GM12801 (cell line): ENCODE measurements around the gene RICTOR.

ENCODE experiments used
- TF ChIP-seq, protein P1 (sequence below): IDR thresholded peaks from one replicate; pipeline ENCODE4 v1.5.1; 2011; ENCODE audit warnings: control low read depth; ENCODE audit not compliant: insufficient read length; ENCODE audit errors: extremely low read depth

RICTOR gene

GRCh38 chr5:38913714-38914113 is 160.5 kb downstream of the RICTOR start:
- TF ChIP-seq, protein P1, sequence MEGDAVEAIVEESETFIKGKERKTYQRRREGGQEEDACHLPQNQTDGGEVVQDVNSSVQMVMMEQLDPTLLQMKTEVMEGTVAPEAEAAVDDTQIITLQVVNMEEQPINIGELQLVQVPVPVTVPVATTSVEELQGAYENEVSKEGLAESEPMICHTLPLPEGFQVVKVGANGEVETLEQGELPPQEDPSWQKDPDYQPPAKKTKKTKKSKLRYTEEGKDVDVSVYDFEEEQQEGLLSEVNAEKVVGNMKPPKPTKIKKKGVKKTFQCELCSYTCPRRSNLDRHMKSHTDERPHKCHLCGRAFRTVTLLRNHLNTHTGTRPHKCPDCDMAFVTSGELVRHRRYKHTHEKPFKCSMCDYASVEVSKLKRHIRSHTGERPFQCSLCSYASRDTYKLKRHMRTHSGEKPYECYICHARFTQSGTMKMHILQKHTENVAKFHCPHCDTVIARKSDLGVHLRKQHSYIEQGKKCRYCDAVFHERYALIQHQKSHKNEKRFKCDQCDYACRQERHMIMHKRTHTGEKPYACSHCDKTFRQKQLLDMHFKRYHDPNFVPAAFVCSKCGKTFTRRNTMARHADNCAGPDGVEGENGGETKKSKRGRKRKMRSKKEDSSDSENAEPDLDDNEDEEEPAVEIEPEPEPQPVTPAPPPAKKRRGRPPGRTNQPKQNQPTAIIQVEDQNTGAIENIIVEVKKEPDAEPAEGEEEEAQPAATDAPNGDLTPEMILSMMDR = no peak

DNA sequence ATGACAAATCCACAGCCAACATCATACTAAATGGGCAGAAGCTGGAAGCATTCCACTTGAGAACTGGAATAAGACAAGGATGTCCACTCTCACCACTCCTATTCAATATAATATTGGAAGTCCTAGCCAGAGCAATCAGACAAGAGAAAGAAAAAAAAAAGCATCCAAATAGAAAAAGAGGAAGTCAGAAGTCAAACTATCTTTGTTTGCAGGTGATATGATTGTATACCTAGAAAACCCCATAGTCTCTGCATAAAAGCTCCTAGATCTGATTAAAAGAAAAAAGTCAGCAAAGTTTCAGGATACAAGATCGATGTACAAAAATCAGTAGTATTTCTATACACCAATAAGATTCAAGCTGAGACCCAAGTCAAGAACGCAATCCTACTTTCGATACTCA is 162.3 kb downstream of the RICTOR start:
- TF ChIP-seq, protein P1 = no peak

- TF ChIP-seq, protein P1 = no peak
Observed at GRCh38 chr5:38906503-38906902, 167.7 kb downstream of the RICTOR start.

- TF ChIP-seq, protein P1 = no peak
Observed at GRCh38 chr5:38905516-38905915, 168.7 kb downstream of the RICTOR start.

GRCh38 chr5:38899936-38900335 is 174.3 kb downstream of the RICTOR start:
- TF ChIP-seq, protein P1 = no peak

GRCh38 chr5:38896760-38897159 is 177.4 kb downstream of the RICTOR start:
- TF ChIP-seq, protein P1 = no peak

- TF ChIP-seq, protein P1 = no peak
Observed at GRCh38 chr5:38892363-38892762, 181.8 kb downstream of the RICTOR start.

DNA sequence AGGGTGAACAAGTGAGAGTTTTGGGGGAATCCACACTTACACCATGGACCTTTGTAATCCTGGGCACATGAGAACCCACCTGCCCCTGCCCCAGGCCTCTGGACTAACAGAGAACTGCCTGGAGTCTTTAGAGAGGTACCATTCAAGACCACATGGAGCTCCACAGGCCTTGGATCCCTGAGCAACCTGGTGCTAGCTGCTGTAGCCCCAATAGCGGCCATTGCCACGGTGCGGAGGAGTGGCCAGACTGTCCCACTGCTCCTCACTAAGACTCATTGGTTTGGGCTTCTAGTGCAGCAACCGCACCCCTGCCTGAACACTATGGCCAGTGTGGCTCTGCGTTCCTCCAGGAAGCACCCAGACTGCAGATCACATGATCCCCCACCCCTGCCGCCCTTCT is 182.6 kb downstream of the RICTOR start:
- TF ChIP-seq, protein P1 = no peak
